AG04450 (cell line): ENCODE measurements around the gene PRR15L. TPM values are rescaled to one million over a fixed set of nuclear protein-coding genes. Genes with fewer than 3 reads are reported as not detected.

Source experiments
- CTCF ChIA-PET: fragments of 300-600, 350-600 bp; formaldehyde crosslinking; extraction: SDS; loops from one replicate; lab custom pipeline; 2022; ENCODE audit warnings: antibody characterized with exemption, inconsistent platforms; lab: Charles Lee
- POLR2A ChIA-PET: fragments of 350-600 bp; formaldehyde crosslinking; extraction: SDS; loops from one replicate; lab custom pipeline; 2021; ENCODE audit warnings: antibody characterized with exemption, inconsistent platforms; lab: Yijun Ruan, JAX
- DNase-seq: peaks from one replicate; pipeline ENCODE4 v3.0.0-alpha.2; 2011; ENCODE audit warnings: low read depth, low spot score
- H3K27ac ChIP-seq: one replicate; pipeline ENCODE4 v1.5.1; 2012; ENCODE audit warnings: low read depth, low read length, control low read depth
- H3K27me3 ChIP-seq: one replicate; pipeline ENCODE4 v1.6.0; 2012; ENCODE audit warnings: low read length; ENCODE audit not compliant: control insufficient read depth, insufficient read depth
- H3K4me3 ChIP-seq: 2 replicates; pipeline ENCODE4 v1.5.1; 2011; ENCODE audit warnings: mild to moderate bottlenecking, low read depth, low read length, control low read depth
- H3K9me3 ChIP-seq: 2 replicates; pipeline ENCODE4 v1.5.1; 2012; ENCODE audit warnings: low read length; ENCODE audit not compliant: control insufficient read depth, insufficient read depth
- polyA plus RNA-seq: library from polyadenylated mRNA; depleted of rRNA; stranded (reverse); fragments of >200 nt; gene quantifications from 2 replicates; pipeline ENCODE4 v1.2.3, GENCODE V29; 2011
- TF ChIP-seq, protein P1 (sequence below): IDR thresholded peaks from 2 replicates; pipeline ENCODE4 v1.5.1; 2011; ENCODE audit warnings: low read depth, low read length, control low read depth, inconsistent platforms

The PRR15L gene
- polyA plus RNA-seq, 1 experiment = not detected

GRCh38 chr17:47998044-47998443, 40.4 kb upstream of the PRR15L start:
- TF ChIP-seq, protein P1, sequence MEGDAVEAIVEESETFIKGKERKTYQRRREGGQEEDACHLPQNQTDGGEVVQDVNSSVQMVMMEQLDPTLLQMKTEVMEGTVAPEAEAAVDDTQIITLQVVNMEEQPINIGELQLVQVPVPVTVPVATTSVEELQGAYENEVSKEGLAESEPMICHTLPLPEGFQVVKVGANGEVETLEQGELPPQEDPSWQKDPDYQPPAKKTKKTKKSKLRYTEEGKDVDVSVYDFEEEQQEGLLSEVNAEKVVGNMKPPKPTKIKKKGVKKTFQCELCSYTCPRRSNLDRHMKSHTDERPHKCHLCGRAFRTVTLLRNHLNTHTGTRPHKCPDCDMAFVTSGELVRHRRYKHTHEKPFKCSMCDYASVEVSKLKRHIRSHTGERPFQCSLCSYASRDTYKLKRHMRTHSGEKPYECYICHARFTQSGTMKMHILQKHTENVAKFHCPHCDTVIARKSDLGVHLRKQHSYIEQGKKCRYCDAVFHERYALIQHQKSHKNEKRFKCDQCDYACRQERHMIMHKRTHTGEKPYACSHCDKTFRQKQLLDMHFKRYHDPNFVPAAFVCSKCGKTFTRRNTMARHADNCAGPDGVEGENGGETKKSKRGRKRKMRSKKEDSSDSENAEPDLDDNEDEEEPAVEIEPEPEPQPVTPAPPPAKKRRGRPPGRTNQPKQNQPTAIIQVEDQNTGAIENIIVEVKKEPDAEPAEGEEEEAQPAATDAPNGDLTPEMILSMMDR = no peak
- POLR2A ChIA-PET = no interaction called here

DNA sequence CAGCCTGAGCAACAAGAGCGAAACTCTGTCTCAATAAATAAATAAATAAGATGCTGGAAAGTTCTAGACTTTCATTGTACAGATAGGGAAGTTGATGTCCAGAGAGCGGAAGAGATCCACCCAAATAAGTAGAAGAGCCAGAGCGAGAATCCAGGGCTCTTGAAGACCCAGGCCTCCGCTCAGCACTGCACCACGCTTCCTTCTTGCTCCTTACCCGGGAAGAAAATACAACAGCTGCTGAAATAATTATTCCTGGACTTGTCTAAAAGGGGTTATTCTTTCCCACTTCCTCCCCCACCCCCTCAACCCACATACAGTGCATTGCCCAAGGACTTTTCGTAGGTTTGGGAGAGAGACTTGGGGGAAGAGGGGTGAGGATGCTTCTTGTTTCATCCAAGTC, 39.9 kb upstream of the PRR15L start:
- peaks cover 10% of the 10 kb centered on the region for H3K27me3 ChIP-seq
- POLR2A ChIA-PET = no interaction called here
- no peak for DNase-seq
- CTCF ChIA-PET = no interaction called here
- no peak overlapping the region for H3K4me3 ChIP-seq
- TF ChIP-seq, protein P1 = no peak
- H3K9me3 ChIP-seq = no peaks in the 10 kb centered on the region
- H3K27ac ChIP-seq = no peak overlapping the region

More at GRCh38 chr17:47998044-47998443, 40.4 kb upstream of the PRR15L start:
- no peak overlapping the region for H3K4me3 ChIP-seq
- H3K27me3 ChIP-seq = peaks cover 10% of the 10 kb centered on the region
- H3K27ac ChIP-seq = no peak overlapping the region
- CTCF ChIA-PET = interaction anchor here (1.2 to 1.3 kb wide), 2 partner anchors 19 to 27 kb away, joined by 4 to 9 read pairs; partner anchors contain the start of gene CDK5RAP3
- DNase-seq = no peak
- H3K9me3 ChIP-seq = no peaks in the 10 kb centered on the region

GRCh38 chr17:47996201-47996600, 38.5 kb upstream of the PRR15L start:
- ChIA-PET POLR2A (interaction anchor here (0.6 kb wide), 1 partner anchor 128 kb away, joined by 4 read pairs; no protein-coding TSS in a partner anchor), CTCF (interaction anchor here (1.3 kb wide), 1 partner anchor 21 kb away, joined by 3 read pairs; no protein-coding TSS in a partner anchor)
- Histone ChIP-seq H3K27ac (no peak overlapping the region), H3K27me3 (peaks cover 10% of the 10 kb centered on the region), H3K9me3 (no peaks in the 10 kb centered on the region), H3K4me3 (no peak overlapping the region)
- TF ChIP-seq, protein P1 = no peak
- DNase-seq = no peak

- POLR2A ChIA-PET = no interaction called here
Measured at GRCh38 chr17:47995241-47995935, 37.7 kb upstream of the PRR15L start.

GRCh38 chr17:47994724-47995123, 37.0 kb upstream of the PRR15L start:
- no peak for DNase-seq
- H3K27me3 ChIP-seq = peaks cover 10% of the 10 kb centered on the region
- ChIA-PET CTCF (interaction anchor here (0.7 to 2.7 kb wide), 4 partner anchors 16 to 1713 kb away, joined by 5 to 10 read pairs (median 8); partner anchors contain the start of gene CDK5RAP3), POLR2A (no interaction called here)
- no peak overlapping the region for H3K27ac ChIP-seq
- TF ChIP-seq, protein P1 = no peak
- H3K9me3 ChIP-seq = no peaks in the 10 kb centered on the region
- no peak overlapping the region for H3K4me3 ChIP-seq

More at GRCh38 chr17:47995241-47995935, 37.7 kb upstream of the PRR15L start:
- DNase-seq = no peak
- Histone ChIP-seq H3K27ac (no peak overlapping the region), H3K9me3 (no peaks in the 10 kb centered on the region), H3K27me3 (peaks cover 10% of the 10 kb centered on the region), H3K4me3 (no peak overlapping the region)
- CTCF ChIA-PET = interaction anchor here (0.7 to 1.9 kb wide), 4 partner anchors 17 to 1712 kb away, joined by 3 to 9 read pairs (median 6); no protein-coding TSS in a partner anchor
- TF ChIP-seq, protein P1 = no peak
